Smooth muscle cell (in vitro differentiated cells): ENCODE results near the gene MSX2. TPM values are rescaled to one million over a fixed set of nuclear protein-coding genes. Genes with fewer than 3 reads are reported as not detected.

Experiments
- DNase-seq: peaks from one replicate; lab custom pipeline; 2025; ENCODE audit not compliant: unreplicated experiment; lab: John Stamatoyannopoulos, UW
- H2AFZ ChIP-seq: fragments of 200-600 bp; sonication (generic); 2 replicates; pipeline ENCODE4 v1.6.0; 2016; ENCODE audit warnings: antibody characterized with exemption, low read depth, mild to moderate bottlenecking
- H3F3A ChIP-seq: fragments of 200-600 bp; sonication (generic); 2 replicates; pipeline ENCODE4 v1.6.0; 2017; ENCODE audit warnings: antibody characterized with exemption, low read depth
- H3K27ac ChIP-seq: fragments of 200-600 bp; sonication (generic); 2 replicates; pipeline ENCODE4 v1.5.1; 2016; ENCODE audit warnings: low read depth, mild to moderate bottlenecking
- H3K27me3 ChIP-seq: fragments of 200-600 bp; sonication (generic); 2 replicates; pipeline ENCODE4 v1.6.1; 2016; ENCODE audit warnings: low read depth, mild to moderate bottlenecking
- H3K36me3 ChIP-seq: fragments of 200-600 bp; sonication (generic); 2 replicates; pipeline ENCODE4 v1.5.1; 2016; ENCODE audit warnings: low read depth
- H3K4me1 ChIP-seq: fragments of 200-600 bp; sonication (generic); 2 replicates; pipeline ENCODE4 v1.5.1; 2016; ENCODE audit warnings: low read depth
- H3K4me2 ChIP-seq: fragments of 200-600 bp; sonication (generic); 2 replicates; pipeline ENCODE4 v1.6.0; 2016; ENCODE audit warnings: mild to moderate bottlenecking
- H3K4me3 ChIP-seq: fragments of 200-600 bp; sonication (generic); 2 replicates; pipeline ENCODE4 v1.5.1; 2016; ENCODE audit warnings: mild to moderate bottlenecking
- H3K79me2 ChIP-seq: fragments of 200-600 bp; sonication (generic); 2 replicates; pipeline ENCODE4 v1.6.0; 2016; ENCODE audit warnings: low read depth, mild to moderate bottlenecking
- H3K9ac ChIP-seq: fragments of 200-600 bp; sonication (generic); 2 replicates; pipeline ENCODE4 v1.6.0; 2016; ENCODE audit warnings: low read depth
- H3K9me3 ChIP-seq: fragments of 200-600 bp; sonication (generic); replicated peaks from 2 replicates; pipeline ENCODE4 v1.5.1; 2016; ENCODE audit warnings: low read depth
- H4K20me1 ChIP-seq: fragments of 200-600 bp; sonication (generic); 2 replicates; pipeline ENCODE4 v1.6.0; 2016; ENCODE audit warnings: low read depth
- CTCF ChIP-seq: fragments of 200-600 bp; sonication (generic); IDR thresholded peaks from 2 replicates; pipeline ENCODE4 v1.5.1; 2017; ENCODE audit warnings: borderline replicate concordance, mild to moderate bottlenecking, antibody characterized with exemption; ENCODE audit not compliant: insufficient read depth, poor library complexity, severe bottlenecking
- WGBS: methylation state at CpG from one replicate; pipeline ENCODE4 v1.1.7; 2016; ENCODE audit warnings: low lambda C conversion rate; 5-methylcytosine and 5-hydroxymethylcytosine counted together
- polyA plus RNA-seq: library from polyadenylated mRNA; unstranded; fragments of >200 nt; fragmentation: Nextera tagmentation; extraction: Ambion mirVana; gene quantifications from 2 replicates; pipeline ENCODE4 v1.2.1, GENCODE V29; 2016
- total RNA-seq: library from RNA; depleted of rRNA; stranded (reverse); fragments of >200 nt; gene quantifications from 2 replicates; pipeline ENCODE4 v1.2.3, GENCODE V29; 2014

The MSX2 gene
- total and polyA plus RNA-seq, 2 experiments from 2014 or later, result 50.7 to 76.8 TPM

GRCh38 chr5:174723979-174724483, 351 bp upstream of the MSX2 start:
- no peak for TF ChIP-seq CTCF
- peak overlapping the region; percentile 62 for H3K27ac ChIP-seq
- peak overlapping the region; percentile 75 for H3K4me3 ChIP-seq
- peaks cover 46% of the 10 kb centered on the region for H3K4me1 ChIP-seq
- no peak for DNase-seq
- peak overlapping the region; percentile 85 for H2AFZ ChIP-seq
- H3F3A ChIP-seq, result peaks cover 6% of the 10 kb centered on the region
- no peaks in the 10 kb centered on the region for H3K27me3 ChIP-seq
- peak overlapping the region; percentile 58 for H3K9ac ChIP-seq
- H4K20me1 ChIP-seq, result peaks cover 44% of the 10 kb centered on the region
- 1% methylated on average over 20 of the region's 20 CpGs for WGBS
- H3K79me2 ChIP-seq, result peaks cover 46% of the 10 kb centered on the region
- H3K9me3 ChIP-seq, result no peaks in the 10 kb centered on the region
- H3K4me2 ChIP-seq, result peak overlapping the region; percentile 95
- H3K36me3 ChIP-seq, result no peaks in the 10 kb centered on the region

GRCh38 chr5:174725261-174725990, 1.0 kb downstream of the MSX2 start:
- Histone ChIP-seq H3F3A (peaks cover 6% of the 10 kb centered on the region), H4K20me1 (peaks cover 50% of the 10 kb centered on the region), H3K9me3 (no peaks in the 10 kb centered on the region), H3K4me3 (peak overlapping the region; percentile 75), H3K27me3 (no peaks in the 10 kb centered on the region), H3K27ac (peak overlapping the region; percentile 72), H3K4me2 (peak overlapping the region; percentile 85), H3K79me2 (peaks cover 60% of the 10 kb centered on the region), H3K36me3 (no peaks in the 10 kb centered on the region), H3K9ac (peak overlapping the region; percentile 79), H2AFZ (no peak overlapping the region), H3K4me1 (peaks cover 33% of the 10 kb centered on the region)
- no peak for TF ChIP-seq CTCF
- no peak for DNase-seq
- under 1% methylated on average over 30 of the region's 30 CpGs for WGBS

GRCh38 chr5:174725991-174726601, 1.7 kb downstream of the MSX2 start:
- WGBS, result 4% methylated on average over 11 of the region's 11 CpGs
- peak overlapping the region; percentile 79 for H3K9ac ChIP-seq
- peaks cover 6% of the 10 kb centered on the region for H3F3A ChIP-seq
- H3K27ac ChIP-seq, result peak overlapping the region; percentile 72
- H4K20me1 ChIP-seq, result peaks cover 50% of the 10 kb centered on the region
- no peaks in the 10 kb centered on the region for H3K36me3 ChIP-seq
- H3K9me3 ChIP-seq, result no peaks in the 10 kb centered on the region
- no peak for DNase-seq
- H3K4me2 ChIP-seq, result peak overlapping the region; percentile 85
- H3K79me2 ChIP-seq, result peaks cover 67% of the 10 kb centered on the region
- H2AFZ ChIP-seq, result no peak overlapping the region
- no peaks in the 10 kb centered on the region for H3K27me3 ChIP-seq
- peak overlapping the region; percentile 75 for H3K4me3 ChIP-seq
- peaks cover 34% of the 10 kb centered on the region for H3K4me1 ChIP-seq
- no peak for TF ChIP-seq CTCF
